Adrenal gland (tissue), 19 donors: Measurements from ENCODE around the gene AZGP1. TPM values are rescaled to one million over a fixed set of nuclear protein-coding genes. Genes with fewer than 3 reads are reported as not detected.

Source experiments
- DNase-seq, 7 donors: peaks; one replicate each; pipeline ENCODE4 v3.0.0-alpha.2; 2019 to 2020
- H3K27ac ChIP-seq, 5 donors: fragments of 200-600 bp; sonication (generic) in 4 of 5; 1 replicate in 3 of 5; 2 replicates in 2 of 5; pipeline versions ENCODE4 v1.5.1 to v1.8.0; 2016 to 2020; ENCODE audit warnings: mild to moderate bottlenecking in 1 of 5
- H3K27me3 ChIP-seq: fragments of 200-600 bp; 2 replicates; pipeline ENCODE4 v1.8.0; 2021
- H3K36me3 ChIP-seq, 2 donors: fragments of 200-600 bp; replicated peaks in 1 of 2; 1 replicate in 1 of 2; 2 replicates in 1 of 2; pipeline versions ENCODE4 v1.5.1 to v1.8.0; 2018 to 2022
- H3K4me1 ChIP-seq, 2 donors: fragments of 200-600 bp; replicated peaks in 1 of 2; 1 replicate in 1 of 2; 2 replicates in 1 of 2; pipeline versions ENCODE4 v1.5.1 to v1.8.0; 2018 to 2021
- H3K4me3 ChIP-seq, 4 donors: fragments of 200-600 bp; sonication (generic) in 3 of 4; one replicate each; pipeline ENCODE4 v1.5.1; 2016 to 2018
- H3K9me3 ChIP-seq, 3 donors: fragments of 200-600 bp; sonication (generic) in 1 of 3; replicated peaks in 1 of 3; 1 replicate in 2 of 3; 2 replicates in 1 of 3; pipeline versions ENCODE4 v1.5.1 to v1.8.0; 2016 to 2021
- POLR2A ChIP-seq, 2 donors: fragments of 450-650 bp; IDR thresholded peaks; one replicate each; pipeline ENCODE4 v1.6.1; 2017; ENCODE audit warnings: antibody characterized with exemption in 2 of 2, mild to moderate bottlenecking in 2 of 2, moderate library complexity in 1 of 2
- WGBS, 4 donors: extraction: QIAGEN DNeasy Blood & Tissue Kit in 2 of 4; methylation state at CpG; one replicate each; pipeline versions ENCODE4 v1.1.5 to v1.1.7; 2013 to 2017; 5-methylcytosine and 5-hydroxymethylcytosine counted together
- intact Hi-C, 2 donors: fragments of 100-400 bp; cut with DNase I; formaldehyde crosslinking; loops; one replicate each; pipeline versions ENCODE4 v1.14.1 to v1.15.0; 2022 to 2023
- long read RNA-seq, 10 donors: library from polyadenylated mRNA in 3 of 10; unstranded in 2 of 10; stranded (forward) in 1 of 10; transcript quantifications; one replicate each; pipeline ENCODE4 v2.0.0 and lab custom pipeline, GENCODE V29; 2021 to 2026
- polyA plus RNA-seq, 3 donors: library from polyadenylated mRNA; stranded (reverse); fragments of 200-250 nt in 2 of 3; fragments of 350-450 nt in 1 of 3; fragmentation: Illumina TruSeq in 1 of 3; extraction: RNeasy Lipid Tissue Mini Kit (QIAGEN cat#74804) in 1 of 3; gene quantifications; one replicate each; pipeline ENCODE4 v1.2.3, GENCODE V29; 2013 to 2014
- total RNA-seq, 9 donors: library from RNA; depleted of rRNA in 4 of 9; stranded (reverse); fragments of >200 nt in 4 of 9; fragments of 120-200 nt in 1 of 9; fragmentation: NEBNext Ultra II Directional in 1 of 9; extraction: Animal tissue kit (Norgen Biotek cat#: 25700) in 1 of 9; gene quantifications; one replicate each; pipeline versions ENCODE4 v1.1.0 to v1.2.4, GENCODE V29; 2013 to 2023
- TF ChIP-seq, protein P1 (sequence below), 6 experiments: fragments of 450-650 bp in 4 of 6; fragments of 200-600 bp in 2 of 6; sonication (generic) in 1 of 6; IDR thresholded peaks; 1 replicate in 5 of 6; 2 replicates in 1 of 6; pipeline versions ENCODE4 v1.5.1 to v1.8.0; 2016 to 2021; ENCODE audit warnings: antibody characterized with exemption in 6 of 6, mild to moderate bottlenecking in 2 of 6, moderate library complexity in 1 of 6
- donor health status: healthy with polysubstance abuse.
- donor health status: Bipolar disorder and iron deficiency.
- donor health status: DM: yes; HTN: yes; CAD: no.
- donor health status: DM: no; HTN: no; CAD: no.
- donor health status: DM: no; HTN: no; CAD: no.
- donor health status: DM: yes; HTN: yes; CAD: no.

The AZGP1 gene
- total RNA-seq (1 to 10 TPM in 5 of 9 donors, under 1 TPM in 2, not detected in 2; 0.50 to 3.1 (median 1.8) TPM), polyA plus RNA-seq (10 to 100 TPM in 1 of 3 donors, 1 to 10 TPM in 1, under 1 TPM in 1; 0.88 to 29.7 (median 3.9) TPM)
- long read RNA-seq, donor 1 = 0 reads
- long read RNA-seq, donor 2 = 0 reads
- long read RNA-seq, donor 3 = 0 reads
- long read RNA-seq, donor 4 = 0 reads
- long read RNA-seq, donor 5 = 0 reads
- long read RNA-seq, donor 6 = 0 reads
- long read RNA-seq, donor 7, partial matches to known transcripts = 13 of 13 reads
- long read RNA-seq, donor 7, other reads (novel, unspliced or antisense) = 0 of 13 reads
- long read RNA-seq, donor 8 = 0 reads
- long read RNA-seq, donor 9 = 0 reads
- long read RNA-seq, donor 10, partial matches to known transcripts = 0 of 1 reads
- long read RNA-seq, donor 10, other reads (novel, unspliced or antisense) = 0 of 1 reads

DNA sequence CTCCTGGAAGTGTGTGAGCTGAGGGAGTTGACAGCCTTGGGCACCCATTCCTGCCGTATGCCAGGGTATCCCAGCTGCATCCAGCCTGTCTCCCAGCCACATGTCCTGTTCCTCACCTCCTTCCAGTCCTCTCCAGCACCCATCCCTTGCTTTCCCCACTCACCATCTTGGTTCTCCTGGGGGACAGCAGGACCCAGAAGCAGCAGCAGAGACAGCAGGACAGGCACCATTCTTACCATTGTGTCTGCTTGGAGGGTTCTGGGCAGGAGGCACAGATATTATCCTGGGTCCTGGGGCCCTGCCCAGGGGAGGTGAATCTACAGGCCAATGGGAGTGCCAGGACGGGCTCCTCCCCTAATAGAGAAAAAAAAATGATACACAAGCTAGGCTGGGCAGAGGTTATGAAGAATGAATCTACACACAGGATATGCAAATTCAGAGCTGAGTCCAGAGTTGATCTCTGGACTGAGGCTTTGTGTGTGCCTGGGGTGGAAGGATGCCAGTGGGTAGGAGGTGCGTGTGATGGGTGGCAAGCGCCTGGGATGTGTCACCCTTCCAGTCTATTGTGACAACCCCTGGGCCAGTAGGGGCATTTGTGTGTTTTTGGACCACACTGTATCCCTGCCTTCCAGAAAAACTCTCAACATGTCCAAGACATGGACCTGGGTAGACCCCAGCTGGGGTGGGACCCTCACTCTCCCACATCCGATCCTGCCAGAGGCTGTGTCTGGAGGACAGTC is at the start of gene AZGP1:
Gene AZGP1, minus strand, starts transcription at position 250 of the 740 bp plus-strand sequence. Its CDS starts 11 bp downstream, at position 239.
- Histone ChIP-seq H3K36me3 (no peaks in the 10 kb centered on the region), H3K4me3 (no peak within 1 kb of the TSS), H3K4me1 (no peaks in the 10 kb centered on the region), H3K9me3 (no peaks in the 10 kb centered on the region), H3K27ac (no peak within 1 kb of the TSS), H3K27me3 (no peaks in the 10 kb centered on the region)
- DNase-seq = no peak
- intact Hi-C loops = no loop called here
- TF ChIP-seq POLR2A (IDR thresholded peaks at IDR 0.05) = no peak
- TF ChIP-seq, protein P1, sequence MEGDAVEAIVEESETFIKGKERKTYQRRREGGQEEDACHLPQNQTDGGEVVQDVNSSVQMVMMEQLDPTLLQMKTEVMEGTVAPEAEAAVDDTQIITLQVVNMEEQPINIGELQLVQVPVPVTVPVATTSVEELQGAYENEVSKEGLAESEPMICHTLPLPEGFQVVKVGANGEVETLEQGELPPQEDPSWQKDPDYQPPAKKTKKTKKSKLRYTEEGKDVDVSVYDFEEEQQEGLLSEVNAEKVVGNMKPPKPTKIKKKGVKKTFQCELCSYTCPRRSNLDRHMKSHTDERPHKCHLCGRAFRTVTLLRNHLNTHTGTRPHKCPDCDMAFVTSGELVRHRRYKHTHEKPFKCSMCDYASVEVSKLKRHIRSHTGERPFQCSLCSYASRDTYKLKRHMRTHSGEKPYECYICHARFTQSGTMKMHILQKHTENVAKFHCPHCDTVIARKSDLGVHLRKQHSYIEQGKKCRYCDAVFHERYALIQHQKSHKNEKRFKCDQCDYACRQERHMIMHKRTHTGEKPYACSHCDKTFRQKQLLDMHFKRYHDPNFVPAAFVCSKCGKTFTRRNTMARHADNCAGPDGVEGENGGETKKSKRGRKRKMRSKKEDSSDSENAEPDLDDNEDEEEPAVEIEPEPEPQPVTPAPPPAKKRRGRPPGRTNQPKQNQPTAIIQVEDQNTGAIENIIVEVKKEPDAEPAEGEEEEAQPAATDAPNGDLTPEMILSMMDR (IDR thresholded peaks at IDR 0.05) = no peak
- 70 to 73% (median 73%) methylated on average over 5 of the region's 5 CpGs for WGBS, 4 donors

DNA sequence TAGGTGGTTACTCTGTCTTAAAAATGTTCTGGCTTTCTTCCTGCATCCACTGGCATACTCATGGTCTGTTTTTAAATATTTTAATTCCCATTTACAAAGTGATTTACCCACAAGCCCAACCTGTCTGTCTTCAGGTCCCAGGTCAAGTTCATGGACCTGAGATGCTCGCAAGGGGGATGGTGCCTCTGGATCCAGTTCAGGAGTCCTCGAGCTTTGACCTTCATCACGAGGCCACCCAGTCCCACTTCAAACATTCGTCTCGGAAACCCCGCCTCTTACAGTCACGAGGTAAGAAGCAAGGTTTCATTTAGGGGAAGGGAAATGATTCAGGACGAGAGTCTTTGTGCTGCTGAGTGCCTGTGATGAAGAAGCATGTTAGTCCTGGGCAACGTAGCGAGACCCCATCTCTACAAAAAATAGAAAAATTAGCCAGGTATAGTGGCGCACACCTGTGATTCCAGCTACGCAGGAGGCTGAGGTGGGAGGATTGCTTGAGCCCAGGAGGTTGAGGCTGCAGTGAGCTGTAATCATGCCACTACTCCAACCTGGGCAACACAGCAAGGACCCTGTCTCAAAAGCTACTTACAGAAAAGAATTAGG is 48.3 kb upstream of the AZGP1 start:
- H3K4me3 ChIP-seq = no peak overlapping the region
- intact Hi-C loops = no loop called here
- H3K4me1 ChIP-seq = peaks cover 3 to 42% of the 10 kb centered on the region in 2 donors
- WGBS, 4 donors = 50 to 72% (median 60%) methylated on average over 7 to 12 of the region's 12 CpGs
- TF ChIP-seq, protein P1 (IDR thresholded peaks at IDR 0.05) = no peak
- TF ChIP-seq POLR2A (IDR thresholded peaks at IDR 0.05) = no peak
- H3K36me3 ChIP-seq = peaks cover 0 to 67% of the 10 kb centered on the region in 2 donors
- peak; percentile 43 to 80 (median 74) for DNase-seq
- H3K27ac ChIP-seq = peak overlapping the region in 3 of 5 donors; percentile 57 to 68 (median 60)
- no peaks in the 10 kb centered on the region for H3K9me3 ChIP-seq
- H3K27me3 ChIP-seq = no peaks in the 10 kb centered on the region

DNA sequence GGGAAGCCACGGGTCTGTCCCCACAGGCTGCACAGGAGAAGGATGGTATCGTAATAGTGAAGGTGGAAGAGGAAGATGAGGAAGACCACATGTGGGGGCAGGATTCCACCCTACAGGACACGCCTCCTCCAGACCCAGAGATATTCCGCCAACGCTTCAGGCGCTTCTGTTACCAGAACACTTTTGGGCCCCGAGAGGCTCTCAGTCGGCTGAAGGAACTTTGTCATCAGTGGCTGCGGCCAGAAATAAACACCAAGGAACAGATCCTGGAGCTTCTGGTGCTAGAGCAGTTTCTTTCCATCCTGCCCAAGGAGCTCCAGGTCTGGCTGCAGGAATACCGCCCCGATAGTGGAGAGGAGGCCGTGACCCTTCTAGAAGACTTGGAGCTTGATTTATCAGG is 47.7 kb upstream of the AZGP1 start:
- H3K27ac ChIP-seq = peak overlapping the region; percentile 4 to 68 (median 26)
- H3K4me3 ChIP-seq = no peak overlapping the region
- DNase-seq = peak in 1 of 7 donors; percentile 18
- no peak for TF ChIP-seq POLR2A (IDR thresholded peaks at IDR 0.05)
- TF ChIP-seq, protein P1 (IDR thresholded peaks at IDR 0.05) = no peak
- no peaks in the 10 kb centered on the region for H3K9me3 ChIP-seq
- peaks cover 3 to 47% of the 10 kb centered on the region in 2 donors for H3K4me1 ChIP-seq
- intact Hi-C loops = no loop called here
- H3K27me3 ChIP-seq = no peaks in the 10 kb centered on the region
- WGBS, 4 donors = 79 to 84% (median 81%) methylated on average over 11 to 12 of the region's 12 CpGs
- peaks cover 0 to 66% of the 10 kb centered on the region in 2 donors for H3K36me3 ChIP-seq

DNA sequence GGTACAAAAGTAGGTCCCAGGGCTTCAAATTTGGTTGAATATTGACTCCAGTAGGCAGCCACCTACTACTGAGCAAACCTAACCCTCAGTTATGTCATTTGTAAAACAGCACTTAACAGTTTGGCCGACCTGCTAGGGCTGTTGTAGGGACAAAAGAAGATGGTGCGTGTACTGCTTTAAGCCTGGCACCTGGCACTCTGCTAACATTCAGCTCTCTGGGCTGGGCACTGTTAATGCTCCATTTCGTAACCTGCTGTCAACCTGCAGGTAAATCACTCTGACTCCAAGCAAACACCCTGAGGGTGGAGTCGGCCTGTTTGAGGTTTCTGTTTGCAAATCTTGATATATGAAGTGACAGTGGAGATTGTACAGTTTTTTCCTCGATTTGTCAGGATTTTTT is 46.8 kb upstream of the AZGP1 start:
- no peaks in the 10 kb centered on the region for H3K27me3 ChIP-seq
- H3K9me3 ChIP-seq = no peaks in the 10 kb centered on the region
- peak; percentile 35 to 76 (median 58) for DNase-seq
- H3K4me1 ChIP-seq = peaks cover 3 to 53% of the 10 kb centered on the region in 2 donors
- intact Hi-C loops = no loop called here
- peak overlapping the region in 4 of 5 donors; percentile 18 to 68 (median 43) for H3K27ac ChIP-seq
- no peak for TF ChIP-seq POLR2A (IDR thresholded peaks at IDR 0.05)
- H3K36me3 ChIP-seq = peaks cover 0 to 59% of the 10 kb centered on the region in 2 donors
- WGBS, 4 donors = 41 to 65% (median 55%) methylated on average over 5 of the region's 5 CpGs
- no peak overlapping the region for H3K4me3 ChIP-seq
